CD1c-positive myeloid dendritic cell (primary cell): ENCODE measurements around the gene CLSTN2.
"Not testable (repeated sequence)": the region's sequence is repeated elsewhere in the genome, so short reads cannot be mapped to it uniquely, and the experiment has no call there.

Experiments
- DNase-seq: peaks from one replicate; pipeline ENCODE4 v3.0.0-alpha.2; 2016; ENCODE audit errors: extremely low spot score

CLSTN2 gene

GRCh38 chr3:140423146-140423545, 488.2 kb downstream of the CLSTN2 start:
- no peak for DNase-seq

GRCh38 chr3:140423574-140423973, 488.6 kb downstream of the CLSTN2 start:
- not testable (repeated sequence) for DNase-seq

DNA sequence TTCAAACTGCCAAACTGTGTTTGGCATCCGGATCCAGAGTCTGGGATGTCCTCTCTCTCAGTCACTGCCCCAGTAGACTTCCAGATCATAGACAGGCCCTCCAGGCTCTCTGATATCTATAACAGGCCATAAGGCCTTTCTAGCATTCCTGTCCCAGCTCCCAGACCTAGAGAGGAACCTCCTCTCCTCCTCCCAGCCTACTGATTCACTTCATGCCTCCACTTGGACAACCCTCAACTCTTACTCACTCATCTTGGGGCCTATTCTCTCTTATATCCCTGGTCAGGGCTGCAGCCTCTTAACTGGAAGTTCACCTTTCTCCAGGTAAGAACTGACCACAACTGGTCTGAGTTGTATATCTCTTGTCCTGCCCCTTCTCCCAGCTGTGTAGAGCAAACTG, 489.2 kb downstream of the CLSTN2 start:
- no peak for DNase-seq

DNA sequence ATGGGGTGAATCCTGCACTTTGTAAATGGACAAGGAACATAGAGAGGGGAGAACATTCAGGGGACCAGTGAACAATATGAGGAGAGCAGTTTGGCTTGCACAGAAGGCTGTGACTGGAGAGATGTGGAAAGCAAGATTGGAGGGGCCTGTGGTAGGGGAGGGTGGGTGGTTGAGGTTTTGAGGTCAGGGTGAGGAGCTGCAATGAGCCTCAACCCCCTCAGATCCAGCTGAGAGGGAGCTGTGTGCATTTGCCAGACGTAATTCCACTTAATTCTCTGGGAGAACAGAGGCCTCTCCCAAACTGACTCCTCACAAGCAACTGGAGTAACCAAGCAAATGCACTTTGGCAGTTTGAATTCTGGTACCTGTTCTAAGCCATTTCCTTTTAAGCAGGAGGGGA, 489.7 kb downstream of the CLSTN2 start:
- no peak for DNase-seq

DNA sequence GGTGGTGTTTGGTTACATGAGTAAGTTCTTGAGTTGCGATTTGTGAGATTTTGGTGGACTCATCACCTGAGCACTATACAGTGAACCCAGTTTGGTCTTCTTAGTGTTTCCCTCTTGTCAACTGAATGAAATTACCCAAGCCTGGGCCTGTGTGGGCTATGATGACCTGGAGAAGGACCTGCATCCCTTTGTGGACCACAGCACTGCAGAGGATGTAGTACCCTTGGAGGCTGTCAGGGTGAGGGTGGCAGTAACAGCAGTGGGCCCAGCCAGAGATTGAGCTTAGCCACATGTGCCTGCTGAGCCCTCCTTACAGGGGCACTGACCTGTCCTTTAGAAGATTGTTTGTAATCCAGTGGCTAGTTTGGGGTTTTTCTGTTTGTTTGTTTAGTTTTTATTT, 492.8 kb downstream of the CLSTN2 start:
- DNase-seq: no peak

DNA sequence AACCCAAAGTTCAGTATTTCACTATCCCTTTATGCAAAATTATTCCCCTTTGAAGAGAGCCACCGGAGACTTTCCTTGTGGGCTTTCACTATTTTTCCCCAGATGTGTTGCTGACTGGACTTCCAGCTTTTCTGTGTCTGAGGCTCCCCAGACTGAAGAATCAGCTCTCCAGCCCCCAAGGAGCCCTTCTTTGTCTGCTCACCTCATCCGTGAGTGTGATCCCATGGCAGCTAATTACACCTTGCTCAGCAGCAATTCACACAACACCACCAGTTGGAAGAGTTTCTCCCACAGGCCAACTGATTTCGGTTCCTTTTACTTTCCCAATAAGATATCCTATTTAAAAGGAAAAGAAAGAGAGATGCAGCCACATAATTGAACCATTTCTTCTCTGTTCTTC, 493.4 kb downstream of the CLSTN2 start:
- no peak for DNase-seq

DNA sequence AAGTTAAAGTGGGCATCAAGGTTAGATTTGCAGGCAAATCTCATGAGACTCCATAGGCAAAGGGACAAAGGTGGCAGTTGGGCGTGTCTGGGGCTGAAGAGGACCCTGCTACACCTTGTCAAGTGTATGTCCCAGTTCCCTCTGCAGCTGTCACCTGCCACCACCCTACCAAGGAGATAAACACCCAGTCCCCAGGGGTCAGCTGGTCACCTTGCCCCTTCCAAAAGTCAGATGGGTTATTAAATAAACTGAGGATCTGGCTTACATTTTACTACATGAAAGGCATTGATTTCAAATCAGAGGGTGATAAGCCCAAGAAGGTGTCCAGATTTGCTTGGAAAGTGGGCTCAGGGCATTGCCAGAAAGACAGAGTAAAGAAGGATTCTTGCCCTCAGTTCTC, 494.8 kb downstream of the CLSTN2 start:
- no peak for DNase-seq

DNA sequence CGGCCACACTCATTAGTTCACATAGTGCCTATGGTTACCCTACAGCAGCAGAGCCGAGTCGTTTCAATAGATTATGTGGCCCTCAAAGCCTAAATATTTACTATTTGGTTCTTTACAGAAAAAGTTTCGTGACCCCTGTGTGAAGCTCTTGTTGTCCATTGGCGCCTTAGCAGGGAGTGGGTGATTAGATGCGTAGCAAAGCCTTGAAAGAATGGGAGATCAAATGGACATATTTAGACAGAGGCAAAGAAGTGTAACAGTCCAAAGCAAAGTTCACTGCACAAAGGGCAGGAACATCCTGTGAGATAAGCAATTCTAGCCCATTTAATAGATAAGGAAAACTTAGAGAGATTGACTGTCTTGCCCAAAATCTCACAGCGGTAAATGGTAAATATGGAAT, 495.5 kb downstream of the CLSTN2 start:
- DNase-seq: no peak

DNA sequence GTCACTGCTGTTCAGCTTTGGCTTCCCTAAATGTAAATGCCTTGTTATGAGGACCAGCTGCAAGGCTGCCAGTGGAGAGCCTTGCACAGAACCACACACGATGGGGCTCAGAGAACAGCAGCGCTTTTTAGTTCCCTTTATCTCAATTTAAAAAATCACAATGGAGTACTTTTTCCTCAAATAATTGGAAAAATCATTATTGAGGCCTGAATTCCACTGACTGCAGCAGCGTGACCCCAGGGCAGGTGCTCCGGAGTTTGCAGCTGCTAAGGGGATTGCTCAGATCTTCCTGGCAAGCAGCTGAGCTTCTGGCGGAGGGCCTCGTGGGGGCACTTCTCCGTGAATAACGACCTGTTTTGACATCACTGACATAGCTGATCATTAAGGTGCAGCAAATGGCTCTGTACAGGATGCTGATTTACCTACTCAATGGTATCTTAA, 497.3 kb downstream of the CLSTN2 start:
- DNase-seq: no peak

DNA sequence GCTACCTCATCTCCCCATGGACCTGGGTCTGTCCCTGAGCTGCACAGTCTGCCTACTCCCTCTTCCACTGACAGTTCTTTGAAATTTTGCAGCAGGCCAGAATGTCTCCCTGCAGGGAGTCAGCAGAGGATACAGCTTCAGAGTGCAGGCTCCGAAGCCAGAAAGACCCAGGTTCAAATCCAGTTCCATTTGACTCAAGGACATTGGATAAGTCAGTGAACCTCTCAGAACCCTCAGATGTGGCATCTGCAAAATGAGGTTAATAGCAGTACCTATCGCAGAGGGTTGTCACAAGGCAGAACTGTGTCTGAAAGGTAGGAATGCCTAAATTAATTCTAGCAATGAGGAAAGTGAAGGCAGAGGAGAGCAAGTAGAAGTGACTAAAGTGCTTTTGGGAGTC, 498.4 kb downstream of the CLSTN2 start:
- no peak for DNase-seq

- no peak for DNase-seq
Observed at GRCh38 chr3:140434261-140434905, 499.4 kb downstream of the CLSTN2 start.

- DNase-seq: no peak
Observed at GRCh38 chr3:140436421-140436820, 501.4 kb downstream of the CLSTN2 start.

DNA sequence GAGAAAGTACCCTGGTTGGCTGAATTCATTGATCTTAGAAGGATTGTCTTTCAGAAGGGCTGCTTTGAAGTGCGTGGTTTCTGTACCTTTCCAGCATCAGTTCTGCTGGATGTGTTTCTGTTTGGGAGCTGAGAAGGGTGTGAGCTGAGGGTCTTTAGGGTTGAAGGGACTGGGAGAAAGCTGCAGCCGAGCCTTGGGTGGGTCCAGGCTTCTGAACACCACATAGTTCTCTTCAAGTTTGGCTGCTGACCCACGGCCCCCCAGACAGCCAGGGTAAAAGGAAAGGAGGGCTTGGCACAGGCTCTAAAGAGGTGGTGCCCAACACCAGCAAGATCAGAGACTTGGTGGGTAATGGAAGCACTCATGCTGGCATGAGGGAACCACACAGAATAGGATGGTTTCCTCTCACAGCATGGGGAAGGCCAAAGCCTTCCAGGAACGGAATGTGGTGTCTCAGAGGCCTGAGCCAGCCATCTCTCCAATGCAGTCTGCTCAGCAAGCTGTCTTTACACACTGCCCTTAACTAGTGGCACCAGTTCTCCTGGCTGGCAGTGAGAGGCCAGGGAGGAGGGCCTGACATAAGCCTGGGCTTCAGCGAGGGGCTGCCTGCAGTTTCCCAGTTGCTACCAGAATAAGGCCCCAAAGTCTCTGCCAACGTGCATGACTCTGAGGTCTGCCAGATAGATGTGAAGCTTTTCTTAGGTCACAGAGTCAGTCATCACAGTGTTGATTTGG, 503.9 kb downstream of the CLSTN2 start:
- DNase-seq: no peak

DNA sequence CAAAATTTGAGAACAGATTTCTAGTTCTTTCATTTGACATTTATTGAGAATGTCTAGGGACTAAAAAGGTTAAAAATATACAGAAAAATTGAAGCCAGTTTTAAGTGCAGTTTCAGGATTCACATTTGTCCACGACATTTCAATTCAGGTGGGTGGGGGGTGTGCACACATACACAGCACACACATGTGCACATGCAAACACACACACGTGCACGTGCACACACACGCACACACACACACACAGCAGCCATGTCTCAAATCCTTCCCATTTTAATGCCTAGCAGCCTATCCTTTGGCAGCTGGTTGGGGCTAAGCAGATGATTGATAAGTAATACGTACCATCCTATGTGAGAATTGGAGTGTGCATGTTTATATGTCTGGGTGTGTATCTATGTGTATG, 504.5 kb downstream of the CLSTN2 start:
- DNase-seq: no peak

DNA sequence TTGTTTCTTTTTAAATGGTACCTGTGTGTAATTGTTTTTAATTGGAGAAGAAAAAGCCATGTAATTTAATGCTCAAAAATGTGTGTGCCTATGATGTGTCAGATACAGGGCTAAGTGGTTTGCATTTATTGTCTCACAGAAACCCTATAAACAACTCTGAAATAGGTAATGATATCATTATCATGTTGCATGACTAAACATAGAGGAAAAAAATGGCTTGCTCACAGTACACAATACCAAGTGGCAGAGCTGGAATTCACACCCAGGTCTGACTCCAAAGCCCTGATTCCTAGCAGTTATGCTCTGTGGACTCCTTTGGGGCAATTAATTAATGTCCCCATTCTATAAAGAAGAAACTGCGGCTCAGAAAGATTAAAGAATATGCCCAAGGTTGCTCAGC, 505.5 kb downstream of the CLSTN2 start:
- DNase-seq: no peak

DNA sequence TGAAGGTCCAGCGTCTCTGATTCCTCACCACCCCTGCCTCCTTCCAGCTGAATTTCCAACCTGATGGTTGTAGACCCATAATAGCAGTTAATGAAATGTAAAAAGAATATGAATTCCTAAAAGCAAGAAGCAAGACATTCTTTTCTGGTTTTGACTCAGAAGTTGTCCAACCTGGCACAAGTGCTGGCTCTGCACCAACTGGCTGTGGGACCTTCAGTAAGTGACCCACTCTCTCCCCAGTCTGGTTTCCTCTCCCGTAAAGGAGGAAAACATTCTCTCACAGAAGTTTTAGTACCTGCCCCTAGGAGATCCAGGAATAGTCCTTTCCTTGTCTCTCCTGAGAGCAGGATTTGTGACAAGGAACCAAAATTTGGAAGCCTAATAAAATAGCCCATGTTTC, 506.0 kb downstream of the CLSTN2 start:
- DNase-seq: no peak

DNA sequence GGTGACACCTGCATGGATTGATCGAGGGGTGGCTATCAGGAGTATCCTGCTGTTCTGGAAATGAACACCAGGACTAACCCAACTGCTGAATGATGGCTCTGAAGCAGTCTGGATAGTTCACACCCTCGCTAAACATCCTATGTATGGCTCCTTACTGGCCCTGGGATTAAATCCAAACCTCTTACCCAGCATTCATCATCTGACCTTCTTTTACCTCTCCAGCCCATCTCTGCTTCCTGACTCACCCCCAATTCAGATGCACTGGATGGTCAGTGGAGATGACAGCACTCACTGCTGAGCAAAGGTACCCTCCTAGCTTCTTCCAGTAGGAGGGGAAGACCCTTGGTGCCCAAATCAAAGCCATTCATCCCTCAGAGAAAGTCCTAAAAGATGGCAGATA, 507.6 kb downstream of the CLSTN2 start:
- DNase-seq: no peak

GRCh38 chr3:140443073-140443472, 508.1 kb downstream of the CLSTN2 start:
- DNase-seq: no peak

DNA sequence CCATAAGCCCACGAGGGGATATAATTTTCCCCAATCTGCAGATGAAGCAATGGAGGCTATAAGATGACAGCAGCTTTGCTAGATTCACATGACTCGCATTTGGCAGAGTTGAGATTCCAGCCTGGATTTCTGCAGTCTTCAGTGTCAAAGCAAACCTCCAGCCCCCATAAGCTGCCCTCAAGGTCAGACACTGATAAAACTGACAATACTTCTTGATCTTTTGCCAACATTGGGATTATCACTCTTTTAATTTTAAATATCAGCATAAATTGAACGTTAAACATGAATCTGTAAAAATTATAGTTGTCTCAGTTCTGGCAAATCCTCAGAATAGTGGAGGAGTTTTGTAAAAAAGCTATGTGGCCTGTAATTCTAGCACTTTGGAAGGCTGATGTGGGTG, 508.8 kb downstream of the CLSTN2 start:
- DNase-seq: no peak

DNA sequence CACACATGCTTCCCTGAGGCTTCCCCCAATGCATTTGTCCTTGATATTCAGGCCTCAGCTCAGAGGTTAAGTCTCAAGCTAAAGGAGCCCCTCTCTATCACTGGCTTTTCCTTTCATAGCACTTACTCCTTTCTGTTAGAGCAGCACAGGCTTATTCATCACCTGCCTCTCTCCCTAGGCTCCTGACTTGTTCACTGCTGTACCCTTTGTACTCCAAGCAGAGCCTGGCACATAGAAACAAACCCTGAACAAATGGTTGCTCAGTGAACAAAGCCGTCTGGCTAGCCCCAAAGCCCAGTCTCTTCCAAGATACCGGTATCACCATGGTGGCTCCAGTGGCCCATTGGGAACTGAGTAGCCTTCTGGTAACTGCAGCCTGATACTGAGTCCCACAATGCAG, 511.7 kb downstream of the CLSTN2 start:
- DNase-seq: no peak

- DNase-seq: no peak
Observed at GRCh38 chr3:140447136-140447535, 512.2 kb downstream of the CLSTN2 start.

DNA sequence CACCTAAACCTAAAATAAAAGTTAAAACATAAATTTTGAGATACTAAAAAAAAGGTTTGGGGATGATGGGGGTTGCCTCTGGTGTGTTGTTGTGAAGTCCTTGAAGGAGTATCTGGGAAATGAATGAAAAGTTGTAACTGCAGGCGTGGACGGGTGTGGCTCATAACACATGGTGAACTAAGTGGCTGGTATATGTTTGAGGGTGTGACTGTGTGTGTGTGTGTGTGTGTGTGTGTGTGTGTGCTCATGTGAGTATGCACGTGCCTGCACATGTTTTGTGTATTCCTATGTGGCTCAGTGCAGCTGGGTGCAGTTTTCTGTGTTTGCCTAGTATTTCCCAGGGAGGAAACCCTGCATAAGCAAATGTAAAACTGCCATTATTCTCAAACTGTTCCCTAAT, 513.0 kb downstream of the CLSTN2 start:
- DNase-seq: no peak

DNA sequence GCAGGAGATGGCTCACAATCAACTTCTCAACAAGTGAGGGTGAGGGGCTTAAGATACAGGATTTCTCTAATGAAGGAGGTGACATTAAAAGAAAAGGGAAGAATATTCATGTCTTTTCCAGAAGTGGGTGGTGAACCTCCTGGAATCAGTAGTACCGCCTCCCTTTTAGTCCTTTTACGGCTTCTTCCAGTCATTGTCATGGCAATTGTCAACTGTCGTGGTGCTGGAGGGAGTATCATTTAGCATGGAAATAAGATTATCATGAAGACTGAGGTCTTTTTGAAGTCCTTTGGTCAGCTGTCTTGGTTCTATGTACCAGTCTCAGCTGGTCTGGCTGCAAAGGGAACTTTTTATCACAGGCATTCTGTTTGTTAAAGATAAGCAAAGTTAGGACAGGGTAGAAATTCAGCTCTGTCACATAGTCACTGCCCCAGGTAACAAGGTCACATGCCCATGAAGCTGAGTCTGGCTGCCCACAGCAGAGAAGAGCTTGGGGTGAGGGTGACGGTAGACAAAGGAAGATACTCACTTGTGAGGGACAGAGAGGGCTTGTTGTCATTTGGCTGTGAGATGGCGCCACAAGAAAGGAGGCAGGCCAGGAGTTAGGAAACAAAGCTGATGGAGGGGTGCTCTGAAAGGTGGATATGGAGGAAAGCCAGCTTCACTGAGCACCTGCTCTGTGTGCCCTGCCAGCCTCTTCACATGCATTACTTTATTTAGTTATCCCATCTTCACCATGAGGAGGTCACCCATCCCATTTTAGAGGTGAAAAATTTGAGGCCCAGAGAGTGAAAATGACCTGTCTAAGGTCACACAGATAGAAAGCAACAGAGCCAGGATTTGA, 514.6 kb downstream of the CLSTN2 start:
- DNase-seq: no peak
